HEK293 (cell line): ENCODE measurements around the gene VLDLR.
A peak's percentile ranks its signal among the peaks of the same experiment; 100 is the strongest.

ENCODE experiments used
- CTCF ChIA-PET: fragments of 350-600 bp; formaldehyde crosslinking; extraction: SDS; loops from one replicate; lab custom pipeline; 2021; ENCODE audit warnings: antibody characterized with exemption; lab: Yijun Ruan, JAX
- POLR2A ChIA-PET: fragments of 300-600 bp; formaldehyde crosslinking; extraction: SDS; loops from one replicate; lab custom pipeline; 2020; ENCODE audit warnings: antibody characterized with exemption, inconsistent platforms; lab: Yijun Ruan, JAX
- H3K27ac ChIP-seq: fragments of 200-500 bp; sonication (Bioruptor generic); 2 replicates; pipeline ENCODE4 v1.5.1; 2014; ENCODE audit warnings: low read depth, low read length, control low read depth, inconsistent platforms; ENCODE audit errors: extremely low read depth
- H3K36me3 ChIP-seq, 2 experiments: fragments of 200-500 bp in 1 of 2; sonication (Bioruptor generic) in 1 of 2; 1 replicate in 1 of 2; 2 replicates in 1 of 2; pipeline ENCODE4 v1.5.1; 2014 to 2017; ENCODE audit warnings: inconsistent platforms in 2 of 2, low read length in 2 of 2; ENCODE audit not compliant: control insufficient read depth in 2 of 2, insufficient read depth in 1 of 2
- H3K4me1 ChIP-seq: fragments of 200-500 bp; sonication (Bioruptor generic); 2 replicates; pipeline ENCODE4 v1.5.1; 2014; ENCODE audit warnings: mild to moderate bottlenecking, low read length, inconsistent platforms; ENCODE audit not compliant: control insufficient read depth, insufficient read depth
- H3K4me3 ChIP-seq: 2 replicates; pipeline ENCODE4 v1.5.1; 2011; ENCODE audit warnings: low read depth, mild to moderate bottlenecking, control low read depth, low read length, moderate library complexity
- H3K9me3 ChIP-seq: fragments of 200-500 bp; sonication (Bioruptor generic); 2 replicates; pipeline ENCODE4 v1.5.1; 2014; ENCODE audit warnings: low read depth, low read length, inconsistent platforms; ENCODE audit not compliant: control insufficient read depth, insufficient read depth
- HOXA7 ChIP-seq: sonication (generic); formaldehyde crosslinking; IDR thresholded peaks from 2 replicates; pipeline ENCODE4 v1.8.1; 2022; ENCODE audit warnings: missing genetic modification reagents, borderline replicate concordance
- KLF1 ChIP-seq: fragments of 450-650 bp; formaldehyde crosslinking; IDR thresholded peaks from 2 replicates; pipeline ENCODE4 v1.5.1; 2016; ENCODE audit warnings: missing biosample characterization, missing genetic modification characterization
- MYNN ChIP-seq: fragments of 450-650 bp; formaldehyde crosslinking; IDR thresholded peaks from 2 replicates; pipeline ENCODE4 v1.5.1; 2016; ENCODE audit warnings: missing biosample characterization, missing genetic modification characterization, borderline replicate concordance
- SP2 ChIP-seq: fragments of 450-650 bp; formaldehyde crosslinking; IDR thresholded peaks from 2 replicates; pipeline ENCODE4 v1.5.1; 2016; ENCODE audit warnings: missing biosample characterization, missing genetic modification characterization
- ZBTB8A ChIP-seq: fragments of 450-650 bp; formaldehyde crosslinking; IDR thresholded peaks from 2 replicates; pipeline ENCODE4 v1.5.1; 2016; ENCODE audit warnings: missing biosample characterization, missing genetic modification characterization
- ZEB2 ChIP-seq: fragments of 450-650 bp; formaldehyde crosslinking; IDR thresholded peaks from 2 replicates; pipeline ENCODE4 v1.5.1; 2016; ENCODE audit warnings: missing biosample characterization, missing genetic modification characterization
- ZNF155 ChIP-seq: fragments of 450-650 bp; formaldehyde crosslinking; IDR thresholded peaks from 2 replicates; pipeline ENCODE4 v1.5.1; 2016; ENCODE audit warnings: missing biosample characterization, missing genetic modification characterization
- ZNF324 ChIP-seq: fragments of 450-650 bp; formaldehyde crosslinking; IDR thresholded peaks from 2 replicates; pipeline ENCODE4 v1.5.1; 2016; ENCODE audit warnings: missing biosample characterization, missing genetic modification characterization
- ZNF341 ChIP-seq: fragments of 450-650 bp; formaldehyde crosslinking; IDR thresholded peaks from 2 replicates; pipeline ENCODE4; 2016; ENCODE audit warnings: low read depth, missing biosample characterization, missing genetic modification characterization
- ZNF544 ChIP-seq: fragments of 450-650 bp; formaldehyde crosslinking; IDR thresholded peaks from 2 replicates; pipeline ENCODE4 v1.5.0; 2017; ENCODE audit warnings: missing biosample characterization, missing genetic modification characterization
- ZNF585B ChIP-seq: fragments of 450-650 bp; formaldehyde crosslinking; IDR thresholded peaks from 2 replicates; pipeline ENCODE4 v1.5.1; 2016; ENCODE audit warnings: missing biosample characterization, missing genetic modification characterization
- ZNF600 ChIP-seq: fragments of 450-650 bp; formaldehyde crosslinking; IDR thresholded peaks from 2 replicates; pipeline ENCODE4 v1.5.1; 2016; ENCODE audit warnings: missing biosample characterization, missing genetic modification characterization
- ZNF624 ChIP-seq: fragments of 450-650 bp; formaldehyde crosslinking; IDR thresholded peaks from 2 replicates; pipeline ENCODE4 v1.5.1; 2017; ENCODE audit warnings: missing biosample characterization, missing genetic modification characterization
- ZNF629 ChIP-seq: fragments of 450-650 bp; formaldehyde crosslinking; IDR thresholded peaks from 2 replicates; pipeline ENCODE4 v1.5.1; 2017; ENCODE audit warnings: missing biosample characterization, missing genetic modification characterization
- ZNF664 ChIP-seq: fragments of 450-650 bp; formaldehyde crosslinking; IDR thresholded peaks from 2 replicates; pipeline ENCODE4 v1.5.1; 2016; ENCODE audit warnings: missing biosample characterization, missing genetic modification characterization
- TF ChIP-seq, protein P1 (sequence below): fragments of 450-650 bp; formaldehyde crosslinking; IDR thresholded peaks from 2 replicates; pipeline ENCODE4 v1.5.1; 2017; ENCODE audit warnings: missing biosample characterization, missing genetic modification characterization
- TF ChIP-seq, protein P2 (sequence below): fragments of 450-650 bp; formaldehyde crosslinking; IDR thresholded peaks from 2 replicates; pipeline ENCODE4 v1.5.1; 2016; ENCODE audit warnings: missing biosample characterization, missing genetic modification characterization
- TF ChIP-seq, protein P3 (sequence below): fragments of 450-650 bp; formaldehyde crosslinking; IDR thresholded peaks from 2 replicates; pipeline ENCODE4 v1.5.1; 2016; ENCODE audit warnings: missing biosample characterization, missing genetic modification characterization
- TF ChIP-seq, protein P4 (sequence below): fragments of 450-650 bp; formaldehyde crosslinking; IDR thresholded peaks from 2 replicates; pipeline ENCODE4 v1.5.1; 2016; ENCODE audit warnings: missing biosample characterization, missing genetic modification characterization
- TF ChIP-seq, protein P5 (sequence below): fragments of 450-650 bp; formaldehyde crosslinking; conservative IDR thresholded peaks from 2 replicates; pipeline ENCODE4 v1.5.1; 2016; ENCODE audit warnings: low read depth, missing biosample characterization, missing genetic modification characterization
- TF ChIP-seq, protein P6 (sequence below): fragments of 450-650 bp; formaldehyde crosslinking; IDR thresholded peaks from 2 replicates; pipeline ENCODE4 v1.5.1; 2016; ENCODE audit warnings: missing biosample characterization, missing genetic modification characterization

The VLDLR gene

DNA sequence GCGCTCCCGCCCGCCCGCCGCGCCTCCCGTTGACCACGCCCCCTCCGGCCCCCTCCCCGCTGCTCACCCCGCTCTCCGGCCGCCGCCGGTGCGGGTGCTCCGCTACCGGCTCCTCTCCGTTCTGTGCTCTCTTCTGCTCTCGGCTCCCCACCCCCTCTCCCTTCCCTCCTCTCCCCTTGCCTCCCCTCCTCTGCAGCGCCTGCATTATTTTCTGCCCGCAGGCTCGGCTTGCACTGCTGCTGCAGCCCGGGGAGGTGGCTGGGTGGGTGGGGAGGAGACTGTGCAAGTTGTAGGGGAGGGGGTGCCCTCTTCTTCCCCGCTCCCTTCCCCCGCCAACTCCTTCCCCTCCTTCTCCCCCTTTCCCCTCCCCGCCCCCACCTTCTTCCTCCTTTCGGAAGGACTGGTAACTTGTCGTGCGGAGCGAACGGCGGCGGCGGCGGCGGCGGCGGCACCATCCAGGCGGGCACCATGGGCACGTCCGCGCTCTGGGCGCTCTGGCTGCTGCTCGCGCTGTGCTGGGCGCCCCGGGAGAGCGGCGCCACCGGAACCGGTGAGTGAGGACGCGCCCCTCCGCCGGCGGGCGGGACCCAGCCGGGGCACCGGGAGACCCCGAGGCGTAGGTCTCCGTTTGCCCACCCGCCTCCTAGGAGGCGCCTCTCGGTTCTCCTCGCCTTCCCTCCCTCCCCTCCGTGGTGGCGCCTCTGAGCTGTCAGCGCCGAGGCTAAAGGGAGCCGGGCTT is at the start of gene VLDLR (continued):
- TF ChIP-seq, protein P1, sequence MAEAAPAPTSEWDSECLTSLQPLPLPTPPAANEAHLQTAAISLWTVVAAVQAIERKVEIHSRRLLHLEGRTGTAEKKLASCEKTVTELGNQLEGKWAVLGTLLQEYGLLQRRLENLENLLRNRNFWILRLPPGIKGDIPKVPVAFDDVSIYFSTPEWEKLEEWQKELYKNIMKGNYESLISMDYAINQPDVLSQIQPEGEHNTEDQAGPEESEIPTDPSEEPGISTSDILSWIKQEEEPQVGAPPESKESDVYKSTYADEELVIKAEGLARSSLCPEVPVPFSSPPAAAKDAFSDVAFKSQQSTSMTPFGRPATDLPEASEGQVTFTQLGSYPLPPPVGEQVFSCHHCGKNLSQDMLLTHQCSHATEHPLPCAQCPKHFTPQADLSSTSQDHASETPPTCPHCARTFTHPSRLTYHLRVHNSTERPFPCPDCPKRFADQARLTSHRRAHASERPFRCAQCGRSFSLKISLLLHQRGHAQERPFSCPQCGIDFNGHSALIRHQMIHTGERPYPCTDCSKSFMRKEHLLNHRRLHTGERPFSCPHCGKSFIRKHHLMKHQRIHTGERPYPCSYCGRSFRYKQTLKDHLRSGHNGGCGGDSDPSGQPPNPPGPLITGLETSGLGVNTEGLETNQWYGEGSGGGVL (tag by site-specific recombination) = peak; percentile 94
- TF ChIP-seq ZNF324 (tag by site-specific recombination) (no peak), ZNF664 (tag by site-specific recombination) (no peak), KLF1 (no peak), ZNF629 (tag by site-specific recombination) (no peak), ZNF600 (tag by site-specific recombination) (no peak), ZBTB8A (tag by site-specific recombination) (peak; percentile 84; the same call in 1 of the 2 replicates), ZEB2 (no peak), ZNF624 (no peak), HOXA7 (no peak), ZNF341 (tag by site-specific recombination) (peak; percentile 37), SP2 (tag by site-specific recombination) (peak; percentile 36; the same call in 1 of the 2 replicates)
- TF ChIP-seq, protein P2, sequence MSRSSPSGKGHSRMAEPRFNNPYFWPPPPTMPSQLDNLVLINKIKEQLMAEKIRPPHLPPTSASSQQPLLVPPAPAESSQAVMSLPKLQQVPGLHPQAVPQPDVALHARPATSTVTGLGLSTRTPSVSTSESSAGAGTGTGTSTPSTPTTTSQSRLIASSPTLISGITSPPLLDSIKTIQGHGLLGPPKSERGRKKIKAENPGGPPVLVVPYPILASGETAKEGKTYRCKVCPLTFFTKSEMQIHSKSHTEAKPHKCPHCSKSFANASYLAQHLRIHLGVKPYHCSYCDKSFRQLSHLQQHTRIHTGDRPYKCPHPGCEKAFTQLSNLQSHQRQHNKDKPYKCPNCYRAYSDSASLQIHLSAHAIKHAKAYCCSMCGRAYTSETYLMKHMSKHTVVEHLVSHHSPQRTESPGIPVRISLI (tag by site-specific recombination) = no peak
- TF ChIP-seq, protein P3, sequence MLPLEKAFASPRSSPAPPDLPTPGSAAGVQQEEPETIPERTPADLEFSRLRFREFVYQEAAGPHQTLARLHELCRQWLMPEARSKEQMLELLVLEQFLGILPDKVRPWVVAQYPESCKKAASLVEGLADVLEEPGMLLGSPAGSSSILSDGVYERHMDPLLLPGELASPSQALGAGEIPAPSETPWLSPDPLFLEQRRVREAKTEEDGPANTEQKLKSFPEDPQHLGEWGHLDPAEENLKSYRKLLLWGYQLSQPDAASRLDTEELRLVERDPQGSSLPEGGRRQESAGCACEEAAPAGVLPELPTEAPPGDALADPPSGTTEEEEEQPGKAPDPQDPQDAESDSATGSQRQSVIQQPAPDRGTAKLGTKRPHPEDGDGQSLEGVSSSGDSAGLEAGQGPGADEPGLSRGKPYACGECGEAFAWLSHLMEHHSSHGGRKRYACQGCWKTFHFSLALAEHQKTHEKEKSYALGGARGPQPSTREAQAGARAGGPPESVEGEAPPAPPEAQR = no peak
- TF ChIP-seq, protein P4, sequence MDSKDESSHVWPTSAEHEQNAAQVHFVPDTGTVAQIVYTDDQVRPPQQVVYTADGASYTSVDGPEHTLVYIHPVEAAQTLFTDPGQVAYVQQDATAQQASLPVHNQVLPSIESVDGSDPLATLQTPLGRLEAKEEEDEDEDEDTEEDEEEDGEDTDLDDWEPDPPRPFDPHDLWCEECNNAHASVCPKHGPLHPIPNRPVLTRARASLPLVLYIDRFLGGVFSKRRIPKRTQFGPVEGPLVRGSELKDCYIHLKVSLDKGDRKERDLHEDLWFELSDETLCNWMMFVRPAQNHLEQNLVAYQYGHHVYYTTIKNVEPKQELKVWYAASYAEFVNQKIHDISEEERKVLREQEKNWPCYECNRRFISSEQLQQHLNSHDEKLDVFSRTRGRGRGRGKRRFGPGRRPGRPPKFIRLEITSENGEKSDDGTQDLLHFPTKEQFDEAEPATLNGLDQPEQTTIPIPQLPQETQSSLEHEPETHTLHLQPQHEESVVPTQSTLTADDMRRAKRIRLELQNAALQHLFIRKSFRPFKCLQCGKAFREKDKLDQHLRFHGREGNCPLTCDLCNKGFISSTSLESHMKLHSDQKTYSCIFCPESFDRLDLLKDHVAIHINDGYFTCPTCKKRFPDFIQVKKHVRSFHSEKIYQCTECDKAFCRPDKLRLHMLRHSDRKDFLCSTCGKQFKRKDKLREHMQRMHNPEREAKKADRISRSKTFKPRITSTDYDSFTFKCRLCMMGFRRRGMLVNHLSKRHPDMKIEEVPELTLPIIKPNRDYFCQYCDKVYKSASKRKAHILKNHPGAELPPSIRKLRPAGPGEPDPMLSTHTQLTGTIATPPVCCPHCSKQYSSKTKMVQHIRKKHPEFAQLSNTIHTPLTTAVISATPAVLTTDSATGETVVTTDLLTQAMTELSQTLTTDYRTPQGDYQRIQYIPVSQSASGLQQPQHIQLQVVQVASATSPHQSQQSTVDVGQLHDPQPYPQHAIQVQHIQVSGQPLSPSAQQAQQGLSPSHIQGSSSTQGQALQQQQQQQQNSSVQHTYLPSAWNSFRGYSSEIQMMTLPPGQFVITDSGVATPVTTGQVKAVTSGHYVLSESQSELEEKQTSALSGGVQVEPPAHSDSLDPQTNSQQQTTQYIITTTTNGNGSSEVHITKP (tag by site-specific recombination) = peak; percentile 32; the same call in 1 of the 2 replicates

DNA sequence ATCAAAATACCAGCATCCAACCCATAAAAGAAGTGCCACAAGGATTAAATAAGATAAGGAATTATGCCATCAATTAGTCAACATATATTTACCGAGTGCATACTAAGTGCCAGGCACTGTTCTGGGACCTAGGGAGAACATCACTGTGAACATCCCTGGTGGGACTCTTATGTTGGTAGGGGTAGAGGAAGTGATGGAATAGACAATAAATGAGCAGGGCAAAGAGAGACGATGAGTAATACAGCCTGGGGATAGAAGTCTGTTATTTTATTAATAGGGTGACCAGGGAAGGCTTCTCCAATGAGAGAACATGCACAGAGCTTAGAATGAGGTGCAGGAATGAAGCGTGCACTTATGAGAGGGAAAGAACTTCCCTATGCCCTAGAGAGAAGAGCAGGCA is 47.4 kb upstream of the VLDLR start:
- CTCF ChIA-PET = no interaction called here
- no peak overlapping the region for H3K27ac ChIP-seq
- POLR2A ChIA-PET = no interaction called here
- peaks cover 16% of the 10 kb centered on the region for H3K4me1 ChIP-seq
- no peak for TF ChIP-seq ZNF155 (tag by site-specific recombination)
- no peak for TF ChIP-seq ZNF544 (tag by site-specific recombination)
- TF ChIP-seq, protein P5, sequence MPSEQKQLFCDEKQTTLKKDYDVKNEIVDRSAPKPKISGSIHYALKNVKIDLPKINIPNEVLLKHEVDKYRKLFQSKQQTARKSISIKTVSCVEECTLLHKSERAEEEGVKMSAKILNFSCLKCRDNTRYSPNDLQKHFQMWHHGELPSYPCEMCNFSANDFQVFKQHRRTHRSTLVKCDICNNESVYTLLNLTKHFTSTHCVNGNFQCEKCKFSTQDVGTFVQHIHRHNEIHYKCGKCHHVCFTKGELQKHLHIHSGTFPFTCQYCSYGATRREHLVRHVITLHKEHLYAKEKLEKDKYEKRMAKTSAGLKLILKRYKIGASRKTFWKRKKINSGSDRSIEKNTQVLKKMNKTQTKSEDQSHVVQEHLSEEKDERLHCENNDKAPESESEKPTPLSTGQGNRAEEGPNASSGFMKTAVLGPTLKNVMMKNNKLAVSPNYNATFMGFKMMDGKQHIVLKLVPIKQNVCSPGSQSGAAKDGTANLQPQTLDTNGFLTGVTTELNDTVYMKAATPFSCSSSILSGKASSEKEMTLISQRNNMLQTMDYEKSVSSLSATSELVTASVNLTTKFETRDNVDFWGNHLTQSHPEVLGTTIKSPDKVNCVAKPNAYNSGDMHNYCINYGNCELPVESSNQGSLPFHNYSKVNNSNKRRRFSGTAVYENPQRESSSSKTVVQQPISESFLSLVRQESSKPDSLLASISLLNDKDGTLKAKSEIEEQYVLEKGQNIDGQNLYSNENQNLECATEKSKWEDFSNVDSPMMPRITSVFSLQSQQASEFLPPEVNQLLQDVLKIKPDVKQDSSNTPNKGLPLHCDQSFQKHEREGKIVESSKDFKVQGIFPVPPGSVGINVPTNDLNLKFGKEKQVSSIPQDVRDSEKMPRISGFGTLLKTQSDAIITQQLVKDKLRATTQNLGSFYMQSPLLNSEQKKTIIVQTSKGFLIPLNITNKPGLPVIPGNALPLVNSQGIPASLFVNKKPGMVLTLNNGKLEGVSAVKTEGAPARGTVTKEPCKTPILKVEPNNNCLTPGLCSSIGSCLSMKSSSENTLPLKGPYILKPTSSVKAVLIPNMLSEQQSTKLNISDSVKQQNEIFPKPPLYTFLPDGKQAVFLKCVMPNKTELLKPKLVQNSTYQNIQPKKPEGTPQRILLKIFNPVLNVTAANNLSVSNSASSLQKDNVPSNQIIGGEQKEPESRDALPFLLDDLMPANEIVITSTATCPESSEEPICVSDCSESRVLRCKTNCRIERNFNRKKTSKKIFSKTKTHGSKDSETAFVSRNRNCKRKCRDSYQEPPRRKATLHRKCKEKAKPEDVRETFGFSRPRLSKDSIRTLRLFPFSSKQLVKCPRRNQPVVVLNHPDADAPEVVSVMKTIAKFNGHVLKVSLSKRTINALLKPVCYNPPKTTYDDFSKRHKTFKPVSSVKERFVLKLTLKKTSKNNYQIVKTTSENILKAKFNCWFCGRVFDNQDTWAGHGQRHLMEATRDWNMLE (tag by site-specific recombination) = no peak
- peak; percentile 84 for TF ChIP-seq MYNN (tag by site-specific recombination)
- no peak for TF ChIP-seq ZNF585B (tag by site-specific recombination)
- TF ChIP-seq, protein P6, sequence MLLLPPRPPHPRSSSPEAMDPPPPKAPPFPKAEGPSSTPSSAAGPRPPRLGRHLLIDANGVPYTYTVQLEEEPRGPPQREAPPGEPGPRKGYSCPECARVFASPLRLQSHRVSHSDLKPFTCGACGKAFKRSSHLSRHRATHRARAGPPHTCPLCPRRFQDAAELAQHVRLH = no peak
- TF ChIP-seq, all 188 proteins: peak for 1
- no peaks in the 10 kb centered on the region for H3K36me3 ChIP-seq
- no peaks in the 10 kb centered on the region for H3K9me3 ChIP-seq
- H3K4me3 ChIP-seq = no peak overlapping the region
